A673 (cell line): Measurements from ENCODE around the gene BSG.

Experiments used
- EZH2 ChIP-seq: fragments of 200-600 bp; sonication (generic); IDR thresholded peaks from 2 replicates; pipeline ENCODE4 v1.6.1; 2017; ENCODE audit warnings: borderline replicate concordance, low read depth, mild to moderate bottlenecking, mixed read lengths, antibody characterized with exemption, low read length; ENCODE audit not compliant: poor library complexity, severe bottlenecking
- TF ChIP-seq, protein P1 (sequence below): fragments of 300-800, 200-600 bp; sonication (generic); conservative IDR thresholded peaks from 2 replicates; pipeline ENCODE4 v1.5.1; 2017; ENCODE audit warnings: low read depth, mild to moderate bottlenecking, antibody characterized with exemption, low read length, moderate library complexity, mixed read lengths

DNA sequence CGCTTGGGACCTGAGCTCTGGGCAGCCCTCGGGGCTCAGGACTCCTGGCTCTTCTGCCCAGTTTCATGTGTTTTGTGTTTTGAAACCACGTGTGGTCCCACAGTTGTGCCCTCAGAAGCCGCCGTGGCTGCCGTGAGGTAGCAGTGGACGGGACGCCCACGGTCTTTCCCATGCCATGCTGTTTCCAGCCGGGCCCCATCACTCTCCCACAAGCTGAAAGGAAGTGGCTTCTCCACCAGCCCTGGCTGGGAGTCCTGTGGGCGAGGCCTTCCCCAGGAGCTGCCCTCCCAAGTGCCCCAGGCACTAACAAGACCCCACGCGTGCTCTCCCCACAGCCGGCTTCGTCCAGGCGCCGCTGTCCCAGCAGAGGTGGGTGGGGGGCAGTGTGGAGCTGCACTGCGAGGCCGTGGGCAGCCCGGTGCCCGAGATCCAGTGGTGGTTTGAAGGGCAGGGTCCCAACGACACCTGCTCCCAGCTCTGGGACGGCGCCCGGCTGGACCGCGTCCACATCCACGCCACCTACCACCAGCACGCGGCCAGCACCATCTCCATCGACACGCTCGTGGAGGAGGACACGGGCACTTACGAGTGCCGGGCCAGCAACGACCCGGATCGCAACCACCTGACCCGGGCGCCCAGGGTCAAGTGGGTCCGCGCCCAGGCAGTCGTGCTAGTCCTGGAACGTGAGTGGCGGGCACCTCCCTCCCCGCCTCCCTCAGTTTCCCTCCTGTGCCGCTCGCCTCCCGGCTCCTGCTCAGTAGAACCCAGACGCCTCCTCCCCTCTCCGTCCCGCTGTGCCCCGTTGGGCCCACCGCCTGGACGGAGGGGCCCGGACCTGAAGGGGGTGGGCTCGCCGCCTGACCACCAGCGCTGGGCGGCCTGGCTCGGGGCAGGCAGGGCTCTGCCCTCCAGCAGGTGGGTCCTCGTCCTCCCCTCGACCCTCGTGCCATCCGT is 5.3 kb downstream of the BSG start:
- TF ChIP-seq, protein P1, sequence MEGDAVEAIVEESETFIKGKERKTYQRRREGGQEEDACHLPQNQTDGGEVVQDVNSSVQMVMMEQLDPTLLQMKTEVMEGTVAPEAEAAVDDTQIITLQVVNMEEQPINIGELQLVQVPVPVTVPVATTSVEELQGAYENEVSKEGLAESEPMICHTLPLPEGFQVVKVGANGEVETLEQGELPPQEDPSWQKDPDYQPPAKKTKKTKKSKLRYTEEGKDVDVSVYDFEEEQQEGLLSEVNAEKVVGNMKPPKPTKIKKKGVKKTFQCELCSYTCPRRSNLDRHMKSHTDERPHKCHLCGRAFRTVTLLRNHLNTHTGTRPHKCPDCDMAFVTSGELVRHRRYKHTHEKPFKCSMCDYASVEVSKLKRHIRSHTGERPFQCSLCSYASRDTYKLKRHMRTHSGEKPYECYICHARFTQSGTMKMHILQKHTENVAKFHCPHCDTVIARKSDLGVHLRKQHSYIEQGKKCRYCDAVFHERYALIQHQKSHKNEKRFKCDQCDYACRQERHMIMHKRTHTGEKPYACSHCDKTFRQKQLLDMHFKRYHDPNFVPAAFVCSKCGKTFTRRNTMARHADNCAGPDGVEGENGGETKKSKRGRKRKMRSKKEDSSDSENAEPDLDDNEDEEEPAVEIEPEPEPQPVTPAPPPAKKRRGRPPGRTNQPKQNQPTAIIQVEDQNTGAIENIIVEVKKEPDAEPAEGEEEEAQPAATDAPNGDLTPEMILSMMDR = no peak
- no peak for TF ChIP-seq EZH2
